ENCODE data around the gene POPDC2. TPM values are rescaled to one million over a fixed set of nuclear protein-coding genes. Genes with fewer than 3 reads are reported as not detected.

POPDC2 gene
- total and polyA plus RNA-seq, 2 donors (not counting 1 experiment from before 2014, with no cell fraction given), result 8.0 to 9.5 TPM

DNA sequence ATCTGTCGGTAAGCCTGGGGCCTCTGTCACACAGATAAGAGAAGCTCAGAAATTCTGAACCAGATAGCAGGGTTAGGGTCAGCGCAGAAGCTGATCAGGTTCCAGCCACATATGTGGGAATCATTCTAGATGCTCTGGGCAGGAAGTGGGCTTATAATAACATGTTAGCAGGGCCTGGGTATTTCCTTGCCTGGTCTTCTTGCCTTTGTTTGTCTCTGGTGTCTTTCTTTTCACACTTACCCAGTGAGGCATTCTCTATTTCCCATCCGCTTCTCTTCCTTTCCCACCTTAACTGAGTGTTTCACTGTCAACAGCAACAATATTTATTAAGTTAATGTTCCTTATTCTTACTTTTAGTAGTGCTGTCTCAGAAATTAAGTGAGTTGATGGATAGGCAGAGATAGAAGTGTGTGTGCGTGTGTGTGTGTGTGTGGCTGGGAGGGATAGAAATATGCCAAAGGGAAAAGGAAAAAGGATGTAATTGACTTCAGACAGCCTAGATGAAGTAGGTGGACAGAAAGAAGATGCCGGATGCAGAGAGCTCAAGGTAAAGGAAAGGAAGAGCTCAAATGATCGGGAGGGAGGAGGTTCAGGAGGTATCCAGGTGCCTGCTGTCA is 60.7 kb downstream of the POPDC2 start:
- Mint-ChIP-seq H3K27me3 (no peaks in the 10 kb centered on the region), H3K4me1 (peaks cover 37% of the 10 kb centered on the region), H3K27ac (no peak overlapping the region), H3K9me3 (ENCODE audit: insufficient read depth) (no peaks in the 10 kb centered on the region), H3K4me3 (no peak overlapping the region)
- Histone ChIP-seq H3K27ac (ENCODE audit: low read length in 2 of 2) (no peak overlapping the region), H4K20me1 (ENCODE audit: control insufficient read depth, insufficient read depth, low read length, poor library complexity, severe bottlenecking) (no peaks in the 10 kb centered on the region), H3K4me1 (ENCODE audit: control insufficient read depth in 2 of 2, insufficient read depth in 2 of 2, low read length in 2 of 2) (peaks cover 7 to 15% of the 10 kb centered on the region in 2 donors), H3K9me3 (ENCODE audit: control extremely low read depth in 1 of 3, control insufficient read depth in 2 of 3, insufficient read depth in 1 of 3, low read length in 2 of 3) (no peaks in the 10 kb centered on the region), H3K4me2 (replicated peaks; ENCODE audit: low read depth, low read length, poor library complexity, severe bottlenecking) (no peak overlapping the region), H3K79me2 (ENCODE audit: control insufficient read depth, insufficient read depth, low read length) (no peaks in the 10 kb centered on the region), H3K9ac (ENCODE audit: low read length) (no peak overlapping the region), H2AFZ (ENCODE audit: insufficient read depth, low read depth, low read length, poor library complexity, severe bottlenecking) (no peak overlapping the region), H3K4me3 (ENCODE audit: control extremely low read depth in 1 of 5, extremely low read depth in 1 of 5, insufficient read depth in 1 of 5, low read depth in 2 of 5, low read length in 4 of 5) (no peak overlapping the region), H3K27me3 (replicated peaks in 1 of 4; ENCODE audit: control extremely low read depth in 1 of 4, control insufficient read depth in 3 of 4, insufficient read depth in 4 of 4, low read length in 3 of 4) (no peaks in the 10 kb centered on the region), H3K36me3 (replicated peaks in 1 of 2; ENCODE audit: control extremely low read depth in 1 of 2, control insufficient read depth in 1 of 2, extremely low read depth in 1 of 2, insufficient read depth in 2 of 2, low read length in 1 of 2) (no peaks in the 10 kb centered on the region)
- ChIA-PET POLR2A (no interaction called here), CTCF (interaction anchor here (0.8 to 1.7 kb wide), 5 partner anchors 11 to 77 kb away, joined by 3 to 6 read pairs (median 4); partner anchors contain the start of gene COX17)
- ATAC-seq (ENCODE audit: low read depth) (no peak), DNase-seq (no peak)
- 83% methylated on average over 5 of the region's 6 CpGs for WGBS (ENCODE audit: insufficient coverage)
- TF ChIP-seq EZH2 (IDR thresholded peaks at IDR 0.05; ENCODE audit: borderline replicate concordance, insufficient read depth, low read depth, low read length, poor library complexity, severe bottlenecking) (no peak), CTCF (IDR thresholded peaks at IDR 0.05) (no peak)
- intact Hi-C loops (cut with micrococcal nuclease), result loop anchor here (5.0 kb wide), 1 partner anchor 42 kb away; the partner anchor contains the start of gene CD80

DNA sequence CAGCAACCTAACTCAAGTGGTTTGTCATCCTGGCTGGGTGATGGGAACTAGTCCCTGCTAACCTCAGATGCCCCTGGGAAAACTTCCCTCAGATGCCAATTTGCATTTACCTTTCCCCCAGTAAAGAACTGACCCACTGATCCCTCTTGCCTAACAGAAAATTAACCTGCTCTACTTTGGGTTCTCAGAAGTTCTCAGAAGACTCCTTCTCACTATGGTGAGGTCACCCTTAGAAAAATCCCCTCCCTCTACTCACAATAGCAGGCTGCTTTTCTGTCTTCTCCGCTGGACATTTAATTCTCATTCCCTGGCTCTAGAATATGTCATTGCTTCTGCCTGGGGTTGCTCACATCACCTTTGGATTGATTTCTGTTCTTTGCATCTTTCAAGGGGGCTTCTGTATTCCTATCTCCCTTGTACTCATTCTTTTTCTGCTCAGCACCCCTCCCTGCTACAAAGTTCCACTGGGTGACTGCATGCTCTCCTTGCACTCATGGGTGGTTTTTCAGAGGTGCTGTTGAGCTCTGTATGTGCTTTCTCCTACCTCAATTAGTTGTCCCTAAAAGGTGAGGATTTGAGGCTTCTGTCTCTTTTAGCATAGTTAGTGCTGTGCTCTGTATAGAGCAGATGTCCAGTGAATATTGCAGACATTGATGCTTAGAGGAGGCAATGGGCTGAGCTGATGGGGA is 61.8 kb downstream of the POPDC2 start:
- Mint-ChIP-seq H3K27me3 (no peaks in the 10 kb centered on the region), H3K4me3 (no peak overlapping the region), H3K9me3 (ENCODE audit: insufficient read depth) (no peaks in the 10 kb centered on the region), H3K4me1 (peaks cover 37% of the 10 kb centered on the region), H3K27ac (no peak overlapping the region)
- ChIA-PET CTCF (interaction anchor here (0.6 to 0.8 kb wide), 2 partner anchors 9 to 16 kb away, joined by 3 read pairs; no protein-coding TSS in a partner anchor), POLR2A (no interaction called here)
- Histone ChIP-seq H3K9me3 (ENCODE audit: control extremely low read depth in 1 of 3, control insufficient read depth in 2 of 3, insufficient read depth in 1 of 3, low read length in 2 of 3) (no peaks in the 10 kb centered on the region), H3K27me3 (replicated peaks in 1 of 4; ENCODE audit: control extremely low read depth in 1 of 4, control insufficient read depth in 3 of 4, insufficient read depth in 4 of 4, low read length in 3 of 4) (no peaks in the 10 kb centered on the region), H3K36me3 (replicated peaks in 1 of 2; ENCODE audit: control extremely low read depth in 1 of 2, control insufficient read depth in 1 of 2, extremely low read depth in 1 of 2, insufficient read depth in 2 of 2, low read length in 1 of 2) (no peaks in the 10 kb centered on the region), H3K9ac (ENCODE audit: low read length) (no peak overlapping the region), H3K79me2 (ENCODE audit: control insufficient read depth, insufficient read depth, low read length) (no peaks in the 10 kb centered on the region), H3K4me2 (replicated peaks; ENCODE audit: low read depth, low read length, poor library complexity, severe bottlenecking) (no peak overlapping the region), H3K4me1 (ENCODE audit: control insufficient read depth in 2 of 2, insufficient read depth in 2 of 2, low read length in 2 of 2) (peaks cover 7 to 15% of the 10 kb centered on the region in 2 donors), H4K20me1 (ENCODE audit: control insufficient read depth, insufficient read depth, low read length, poor library complexity, severe bottlenecking) (no peaks in the 10 kb centered on the region), H3K4me3 (ENCODE audit: control extremely low read depth in 1 of 5, extremely low read depth in 1 of 5, insufficient read depth in 1 of 5, low read depth in 2 of 5, low read length in 4 of 5) (no peak overlapping the region), H2AFZ (ENCODE audit: insufficient read depth, low read depth, low read length, poor library complexity, severe bottlenecking) (no peak overlapping the region), H3K27ac (ENCODE audit: low read length in 2 of 2) (no peak overlapping the region)
- DNase-seq (no peak), ATAC-seq (ENCODE audit: low read depth) (no peak)
- TF ChIP-seq CTCF (IDR thresholded peaks at IDR 0.05) (no peak), EZH2 (IDR thresholded peaks at IDR 0.05; ENCODE audit: borderline replicate concordance, insufficient read depth, low read depth, low read length, poor library complexity, severe bottlenecking) (no peak)
- WGBS (ENCODE audit: insufficient coverage), result 67% methylated on average over 1 of the region's 1 CpG
- intact Hi-C loops (cut with micrococcal nuclease), result loop anchor here (5.0 kb wide), 1 partner anchor 41 kb away; the partner anchor contains the start of gene CD80
